ENCODE data around the gene GPR146.
"Not testable (repeated sequence)": the region's sequence is repeated elsewhere in the genome, so short reads cannot be mapped to it uniquely, and the experiment has no call there.

Gene GPR146

DNA sequence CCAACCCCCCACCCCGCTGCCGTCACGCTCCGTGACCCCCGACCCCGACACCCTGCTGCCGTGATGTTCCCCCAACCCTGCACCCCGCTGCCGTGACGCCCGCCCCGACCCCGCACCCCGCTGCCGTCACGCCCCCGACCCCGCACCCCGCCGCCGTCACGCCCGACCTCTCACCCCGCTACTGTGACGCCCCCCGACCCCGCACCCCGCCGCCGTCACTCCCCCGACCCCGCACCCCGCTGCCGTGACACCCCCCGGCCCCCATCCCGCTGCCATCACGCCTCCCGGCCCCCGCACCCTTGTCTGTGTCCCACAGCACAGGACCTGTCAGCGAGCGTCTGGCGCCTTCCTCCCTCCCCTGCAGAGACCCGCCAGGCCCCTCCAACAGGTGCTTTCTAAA is 29.7 kb downstream of the GPR146 start:
- in situ Hi-C loops (cut with MboI; ENCODE audit: low sequenced_read_pairs): not testable (repeated sequence)

GRCh38 chr7:1074593-1075431 is 30.5 kb downstream of the GPR146 start:
- in situ Hi-C loops (cut with MboI; ENCODE audit: low sequenced_read_pairs): no loop called here

DNA sequence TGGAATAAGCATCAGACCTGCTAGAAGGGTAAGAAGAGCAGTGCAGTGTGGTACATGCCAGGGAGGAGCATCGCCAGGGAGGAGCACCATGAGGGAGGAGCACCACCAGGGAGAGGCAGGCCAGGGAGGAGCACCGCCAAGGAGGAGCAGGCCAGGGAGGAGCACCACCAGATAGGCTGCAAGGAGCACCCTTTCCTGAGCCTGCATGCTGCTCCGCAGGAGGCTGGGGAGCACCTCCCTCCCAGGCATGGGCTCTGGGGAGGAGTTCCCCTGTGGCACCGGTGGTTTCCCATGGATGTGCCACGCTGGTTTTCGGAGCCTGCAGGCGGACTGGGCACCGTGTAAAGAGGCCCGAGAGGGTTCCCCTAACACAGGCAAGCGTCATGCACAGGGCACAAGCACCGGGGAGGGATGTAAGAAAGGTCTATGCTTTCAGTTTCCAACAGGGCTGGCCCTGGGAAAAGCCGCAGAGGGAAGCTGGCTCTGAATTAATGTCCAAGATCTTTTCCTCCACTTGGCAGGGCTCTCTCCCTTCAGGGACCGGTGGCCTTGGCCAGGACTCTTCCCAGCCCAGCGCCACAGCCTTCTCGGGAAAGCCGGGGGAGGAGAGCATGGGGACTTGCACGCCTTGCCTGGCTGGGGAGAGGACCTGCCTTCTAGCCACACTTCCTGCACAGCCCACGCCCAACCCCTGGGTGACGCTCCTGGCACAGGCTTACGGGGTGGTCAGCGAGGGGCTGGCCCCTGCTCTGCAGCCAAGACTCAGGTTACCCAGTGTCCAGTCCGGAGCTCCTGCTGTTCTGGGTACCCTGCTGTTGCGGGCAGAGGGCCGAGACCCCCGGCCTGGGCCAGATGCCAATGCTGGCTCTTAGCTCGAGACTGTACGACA is 32.1 kb downstream of the GPR146 start:
- in situ Hi-C loops (cut with MboI; ENCODE audit: low sequenced_read_pairs): no loop called here

GRCh38 chr7:1078519-1078918 is 34.2 kb downstream of the GPR146 start:
- in situ Hi-C loops (cut with MboI; ENCODE audit: low sequenced_read_pairs): no loop called here

DNA sequence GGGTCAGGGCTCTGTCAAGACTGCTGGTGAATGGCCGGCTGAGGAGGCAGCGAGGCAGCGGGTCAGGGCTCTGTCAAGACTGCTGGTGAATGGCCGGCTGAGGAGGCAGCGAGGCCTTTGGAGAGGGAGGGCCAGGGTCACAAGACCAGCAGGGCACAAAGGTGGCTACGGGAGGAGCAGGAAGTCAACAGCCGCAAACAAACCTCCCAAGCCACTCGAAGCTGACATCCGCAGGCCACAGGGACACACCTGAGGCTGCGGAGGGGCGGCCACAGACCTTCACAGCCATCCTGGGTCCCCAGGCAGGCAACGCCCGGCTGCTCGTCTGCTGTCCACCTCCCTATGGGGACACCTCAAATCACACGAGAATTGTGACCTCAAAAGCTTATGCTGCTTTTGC is 34.6 kb downstream of the GPR146 start:
- in situ Hi-C loops (cut with MboI; ENCODE audit: low sequenced_read_pairs): no loop called here

- in situ Hi-C loops (cut with MboI; ENCODE audit: low sequenced_read_pairs): no loop called here
Measured at GRCh38 chr7:1079546-1079945, 35.2 kb downstream of the GPR146 start.

DNA sequence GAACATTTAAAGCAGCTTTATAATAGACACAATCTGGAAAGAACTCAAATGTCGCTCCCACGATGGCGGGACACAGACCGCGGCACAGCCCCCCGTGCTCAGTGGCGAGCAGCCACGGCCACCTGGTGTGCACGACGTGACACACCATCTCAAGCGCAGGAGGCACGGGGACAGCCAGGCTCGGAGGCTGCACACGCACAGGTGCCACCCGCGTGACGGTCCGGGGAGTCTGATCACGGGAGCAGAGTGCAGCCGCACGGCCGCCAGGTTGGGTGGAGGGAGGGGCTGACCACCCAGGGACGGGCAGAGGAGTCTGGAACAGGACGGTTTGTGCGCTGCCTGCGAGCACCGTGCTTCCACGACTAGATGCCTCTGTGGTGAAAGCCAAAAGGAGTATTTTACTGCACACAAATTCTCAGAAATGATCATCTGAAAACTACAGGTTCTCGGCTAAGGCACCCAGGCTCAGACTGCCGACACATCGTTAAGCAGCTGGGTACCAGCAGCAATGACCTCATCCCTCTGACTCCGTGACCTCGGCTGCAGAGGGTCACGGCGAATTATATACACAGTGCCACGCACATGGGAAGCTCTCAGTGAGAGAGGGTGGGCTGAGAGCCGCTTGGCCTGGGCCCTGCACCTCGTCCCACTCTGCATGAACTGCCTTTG is 36.0 kb downstream of the GPR146 start:
- in situ Hi-C loops (cut with MboI; ENCODE audit: low sequenced_read_pairs): no loop called here

- in situ Hi-C loops (cut with MboI; ENCODE audit: low sequenced_read_pairs): no loop called here
Measured at GRCh38 chr7:1080921-1081255, 36.5 kb downstream of the GPR146 start.

GRCh38 chr7:1081336-1081735 is 37.0 kb downstream of the GPR146 start:
- in situ Hi-C loops (cut with MboI; ENCODE audit: low sequenced_read_pairs): no loop called here

DNA sequence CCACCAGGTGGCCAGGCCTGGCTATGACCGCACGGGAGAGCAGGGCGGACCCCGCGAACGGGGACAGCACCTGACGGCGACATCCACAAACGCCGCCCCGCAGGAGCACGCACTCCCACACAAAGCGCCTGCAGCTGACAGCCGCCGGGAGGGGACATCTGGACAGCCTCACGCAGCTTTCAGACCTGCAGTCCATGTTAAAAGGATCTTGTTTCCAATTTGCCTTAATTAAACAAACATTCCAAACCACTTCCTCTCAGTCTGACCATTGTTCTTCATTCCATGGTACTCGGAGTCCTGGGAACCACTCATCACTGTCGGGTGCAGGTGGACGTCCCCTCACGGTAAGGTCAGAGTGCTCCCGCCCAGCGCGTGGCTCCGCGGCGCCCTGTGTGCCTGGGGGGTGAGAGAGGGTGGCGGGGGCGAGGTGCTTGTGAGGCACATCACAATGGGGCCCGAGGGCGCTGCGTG is 37.6 kb downstream of the GPR146 start:
- in situ Hi-C loops (cut with MboI; ENCODE audit: low sequenced_read_pairs): no loop called here

DNA sequence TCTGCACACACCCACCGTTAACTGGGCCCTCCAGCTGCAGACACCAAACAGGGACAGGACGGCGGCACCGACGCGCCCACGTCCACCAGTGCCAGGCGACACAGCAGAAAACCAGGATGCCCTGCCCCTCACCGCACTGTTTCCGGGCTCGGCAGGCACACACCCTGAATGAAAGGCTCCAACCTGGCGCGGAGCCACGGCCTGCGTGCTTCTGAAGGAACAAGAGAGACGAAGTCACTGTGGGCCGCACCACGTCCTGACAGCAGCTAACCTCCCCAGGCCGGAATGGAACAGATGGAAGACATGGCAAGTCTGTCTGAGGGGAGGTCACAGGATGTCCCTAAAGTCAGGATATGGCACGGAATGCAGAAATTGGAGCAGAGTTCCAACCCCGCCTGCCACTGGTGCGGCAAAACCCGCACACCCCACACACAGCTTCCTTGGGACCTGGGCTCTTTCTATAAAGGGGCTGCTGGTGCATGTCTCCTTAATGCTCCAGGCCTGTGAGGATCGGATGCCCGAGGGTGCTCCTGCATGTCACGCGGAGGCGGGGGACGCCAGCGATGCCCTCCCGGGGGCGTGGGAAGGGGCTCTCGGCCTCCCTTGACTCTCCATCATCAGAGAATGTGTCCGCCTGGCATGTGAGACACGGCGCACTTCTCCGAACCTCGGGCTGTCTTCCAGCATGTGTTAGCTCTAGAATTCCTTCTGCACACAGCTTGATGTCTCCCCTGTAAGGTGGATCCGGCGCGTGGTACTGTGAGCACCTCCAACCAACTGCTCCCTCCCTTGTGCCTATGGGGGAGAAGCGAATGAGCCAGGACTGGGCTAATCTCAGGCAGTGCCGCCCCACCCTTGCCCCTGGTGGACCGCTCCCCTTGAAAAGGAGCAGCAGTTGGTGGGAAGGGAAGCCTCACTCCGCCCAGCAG is 39.6 kb downstream of the GPR146 start:
- in situ Hi-C loops (cut with MboI; ENCODE audit: low sequenced_read_pairs): no loop called here

GRCh38 chr7:1085266-1085665 is 40.9 kb downstream of the GPR146 start:
- in situ Hi-C loops (cut with MboI; ENCODE audit: low sequenced_read_pairs): no loop called here

- in situ Hi-C loops (cut with MboI; ENCODE audit: low sequenced_read_pairs): no loop called here
Measured at GRCh38 chr7:1085910-1086421, 41.6 kb downstream of the GPR146 start.

- in situ Hi-C loops (cut with MboI; ENCODE audit: low sequenced_read_pairs): no loop called here
Measured at GRCh38 chr7:1086588-1087464, 42.5 kb downstream of the GPR146 start.

- in situ Hi-C loops (cut with MboI; ENCODE audit: low sequenced_read_pairs): no loop called here
Measured at GRCh38 chr7:1087465-1087814, 43.1 kb downstream of the GPR146 start.

GRCh38 chr7:1087952-1088920 is 43.9 kb downstream of the GPR146 start, which contains the start of gene GPER1:
GPER1 (plus strand) TSS chr7:1088113; CDS start chr7:1091729, 3,616 bp downstream.
- in situ Hi-C loops (cut with MboI; ENCODE audit: low sequenced_read_pairs): no loop called here

- in situ Hi-C loops (cut with MboI; ENCODE audit: low sequenced_read_pairs): no loop called here
Measured at GRCh38 chr7:1090236-1090635, 45.9 kb downstream of the GPR146 start.

All from hTERT RPE-1 (cell line).